GM21528 (cell line): ENCODE results near the gene NOD2.

Source experiments
- ATAC-seq: cut with Tn5 transposase; IDR thresholded peaks from one replicate; pipeline ENCODE4 v1.9.1; 2021; ENCODE audit warnings: mild to moderate bottlenecking, moderate library complexity; ENCODE audit not compliant: unreplicated experiment, low FRiP score

NOD2 gene

GRCh38 chr16:50774960-50775359 is 81.6 kb downstream of the NOD2 start:
- ATAC-seq: no peak

- no peak for ATAC-seq
These were observed 82.6 kb downstream of the NOD2 start for GRCh38 chr16:50776037-50776436.

- ATAC-seq: no peak
These were observed 85.1 kb downstream of the NOD2 start for GRCh38 chr16:50778284-50779163.

GRCh38 chr16:50781043-50781442 is 87.6 kb downstream of the NOD2 start:
- no peak for ATAC-seq

- ATAC-seq: no peak
These were observed 88.1 kb downstream of the NOD2 start for GRCh38 chr16:50781518-50781917.
